GM18907 (cell line): ENCODE measurements around the gene EYA2.

Experiments used
- ATAC-seq: cut with Tn5 transposase; IDR thresholded peaks from one replicate; pipeline ENCODE4 v1.9.1; 2021; ENCODE audit warnings: mild to moderate bottlenecking, moderate library complexity; ENCODE audit not compliant: unreplicated experiment

The EYA2 gene

DNA sequence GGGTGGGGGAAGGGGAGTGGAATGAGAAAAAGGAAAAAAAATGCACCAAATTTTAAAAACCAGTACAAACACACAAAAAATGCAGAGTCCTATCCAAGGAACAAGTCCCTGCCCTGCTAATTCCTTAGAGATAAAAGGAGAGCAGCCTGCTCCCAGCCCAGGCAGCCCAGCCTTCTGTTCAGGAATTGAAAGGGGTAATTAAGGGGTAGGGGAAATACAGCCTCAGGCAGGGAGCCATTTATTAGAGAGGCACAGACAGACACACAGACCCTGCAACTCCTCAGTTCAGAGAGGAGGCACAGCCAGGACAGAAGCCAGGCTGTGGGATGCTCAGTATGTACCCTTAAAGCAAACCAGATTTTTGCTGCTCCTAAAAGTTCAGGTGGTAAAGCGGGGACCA, 137.2 kb downstream of the EYA2 start:
- no peak for ATAC-seq

DNA sequence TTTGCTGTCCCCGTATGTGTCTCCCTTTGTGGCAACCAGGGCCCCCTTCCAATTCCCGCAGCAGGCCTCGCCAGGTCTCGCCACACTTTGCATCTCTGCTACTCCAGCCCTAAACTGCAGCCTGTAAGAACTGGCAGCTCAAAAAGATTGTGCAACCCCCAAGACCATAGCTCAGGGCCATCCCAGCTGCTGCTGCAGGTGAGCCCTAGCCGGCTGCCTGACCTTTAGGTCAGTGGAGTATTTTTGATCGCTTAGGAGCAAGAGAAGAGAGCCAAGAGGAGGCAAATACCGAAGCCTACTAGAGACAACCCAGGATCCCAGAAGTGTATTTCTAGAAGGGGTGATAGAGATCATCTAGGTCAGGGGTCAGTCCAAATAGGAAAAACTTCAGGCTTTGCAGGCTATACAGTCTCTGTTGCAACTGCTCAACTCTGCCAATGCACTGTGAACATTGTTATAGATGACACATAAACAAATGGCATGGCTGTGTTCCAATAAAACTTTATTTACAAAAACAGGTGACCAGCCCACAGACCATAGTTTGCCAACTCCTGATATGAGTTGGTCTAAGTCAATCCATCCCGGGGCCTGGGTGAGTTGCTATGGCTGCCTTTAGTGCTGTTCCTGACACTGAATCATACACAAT, 138.4 kb downstream of the EYA2 start:
- ATAC-seq = no peak

DNA sequence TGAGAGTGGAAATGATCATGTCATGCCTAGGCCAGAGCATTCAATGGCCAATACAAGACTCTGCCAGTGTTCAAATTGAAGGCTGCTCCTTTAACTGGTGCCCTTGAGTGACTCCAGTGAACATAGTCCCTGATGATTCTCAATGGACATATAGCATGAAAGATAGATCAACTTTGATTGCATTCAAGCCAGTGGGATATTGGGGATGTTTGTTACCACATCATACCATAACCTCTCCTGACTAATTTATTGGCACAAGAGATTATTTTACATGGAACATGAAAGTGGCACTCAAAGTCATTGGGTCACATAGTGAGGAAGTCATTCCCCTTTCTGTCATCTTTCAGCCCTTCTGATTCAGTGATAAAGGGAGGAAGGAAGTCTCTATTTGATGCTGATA, 139.0 kb downstream of the EYA2 start:
- ATAC-seq = no peak

DNA sequence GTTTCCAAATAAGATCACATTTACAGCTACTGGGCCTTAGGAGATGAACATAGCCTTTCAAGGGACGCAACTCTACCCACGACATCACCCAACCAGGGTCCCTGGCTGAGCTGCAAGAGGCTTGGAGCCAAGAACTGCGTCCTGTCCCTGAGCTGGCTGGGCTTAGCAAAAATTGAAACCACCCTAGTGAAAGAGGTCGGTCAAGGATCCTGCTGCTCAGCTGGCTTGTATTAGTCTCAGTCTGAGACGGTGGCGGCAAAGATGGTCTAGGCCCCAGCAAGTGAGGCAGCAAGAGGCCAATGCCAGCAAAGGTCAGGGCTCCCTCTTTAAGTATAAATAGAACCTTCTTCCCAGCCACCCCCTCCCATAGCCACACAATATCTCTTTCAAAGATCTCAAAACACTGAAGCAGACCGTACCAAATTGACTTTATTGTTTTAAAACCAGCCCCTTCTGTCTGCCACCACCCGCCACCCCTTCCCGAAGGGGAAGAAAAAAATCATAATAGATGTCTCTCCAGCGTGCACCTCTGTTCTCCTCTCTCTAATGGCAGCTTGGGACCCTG, 140.5 kb downstream of the EYA2 start:
- ATAC-seq = no peak

DNA sequence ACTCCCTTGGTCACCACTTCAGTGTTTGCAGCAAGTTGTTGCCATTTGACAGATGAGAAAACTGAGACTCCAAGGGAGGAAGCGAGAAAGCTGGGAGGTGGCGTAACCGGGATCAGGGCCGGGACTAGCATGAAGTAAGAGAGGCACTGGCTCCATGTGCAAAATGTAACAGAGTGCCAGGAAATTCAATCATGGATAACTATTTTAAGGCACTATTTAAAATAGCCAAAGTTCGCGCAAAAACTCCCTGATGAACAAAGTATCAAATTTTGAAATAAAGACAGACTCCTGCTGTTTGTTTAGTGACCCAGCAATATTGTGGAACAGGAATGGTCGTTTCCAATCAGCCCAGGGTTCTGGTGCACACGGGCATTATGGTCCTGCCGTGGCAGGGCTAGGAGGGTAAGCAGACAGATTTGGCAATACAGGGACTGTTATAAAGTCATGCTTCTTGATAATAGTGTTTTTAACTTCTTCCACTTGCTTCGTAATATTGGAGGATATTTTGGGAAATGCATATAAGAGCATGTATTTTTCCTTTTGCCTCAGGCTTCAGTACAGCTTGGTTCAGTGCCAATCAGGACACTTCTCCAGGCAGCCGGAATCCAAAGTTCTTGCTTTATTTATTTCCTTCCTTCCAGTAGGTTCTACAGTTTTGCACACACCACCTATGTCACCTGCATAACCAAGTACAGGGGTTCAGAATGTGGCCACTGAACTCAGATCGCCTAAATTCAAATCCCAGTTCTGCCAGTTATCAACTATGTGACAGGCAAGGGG, 141.6 kb downstream of the EYA2 start:
- no peak for ATAC-seq

DNA sequence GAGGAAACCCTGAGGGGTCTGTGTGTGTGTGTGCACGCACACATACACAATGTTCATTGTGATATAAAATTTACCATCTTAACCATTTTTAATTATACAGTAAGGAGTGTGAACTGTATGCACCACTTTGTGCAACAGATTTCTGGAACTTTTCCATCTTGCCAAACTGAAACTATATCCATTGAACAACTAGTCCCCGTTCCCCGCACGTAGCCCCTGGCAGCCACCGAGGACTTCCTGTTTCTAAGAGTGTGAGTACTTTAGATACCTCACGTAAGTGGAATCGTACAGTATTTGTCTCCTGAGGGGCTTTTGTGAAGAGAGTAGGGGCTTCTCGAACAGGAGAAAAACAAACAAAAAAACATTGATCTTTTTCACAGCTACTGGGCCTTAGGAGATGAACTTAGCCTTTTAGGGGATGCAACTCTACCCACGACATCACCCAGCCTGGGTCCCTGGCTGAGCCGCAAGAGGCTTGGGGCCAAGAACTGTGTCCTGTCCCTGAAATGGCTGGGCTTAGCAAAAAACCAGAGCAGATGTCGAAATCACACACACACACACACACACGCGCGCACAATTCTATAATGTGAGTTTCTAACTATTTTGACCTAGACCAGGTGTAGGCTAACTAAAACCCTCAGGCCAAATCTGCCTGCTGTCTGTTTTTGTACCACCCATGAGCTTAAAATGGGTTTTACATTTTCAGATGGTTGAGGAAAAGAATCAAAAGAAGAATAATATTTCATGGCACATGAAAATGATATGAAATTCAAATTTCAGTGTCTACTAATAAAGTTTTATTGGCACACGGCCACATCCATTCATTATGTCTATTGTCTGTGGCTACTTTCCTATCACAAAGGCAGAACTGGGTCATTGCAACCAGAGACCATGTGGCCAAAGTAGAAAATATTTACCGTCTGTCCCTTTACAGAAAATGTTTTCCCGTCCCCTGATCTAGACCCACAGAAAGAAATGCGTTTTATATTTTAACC, 144.2 kb downstream of the EYA2 start:
- no peak for ATAC-seq

DNA sequence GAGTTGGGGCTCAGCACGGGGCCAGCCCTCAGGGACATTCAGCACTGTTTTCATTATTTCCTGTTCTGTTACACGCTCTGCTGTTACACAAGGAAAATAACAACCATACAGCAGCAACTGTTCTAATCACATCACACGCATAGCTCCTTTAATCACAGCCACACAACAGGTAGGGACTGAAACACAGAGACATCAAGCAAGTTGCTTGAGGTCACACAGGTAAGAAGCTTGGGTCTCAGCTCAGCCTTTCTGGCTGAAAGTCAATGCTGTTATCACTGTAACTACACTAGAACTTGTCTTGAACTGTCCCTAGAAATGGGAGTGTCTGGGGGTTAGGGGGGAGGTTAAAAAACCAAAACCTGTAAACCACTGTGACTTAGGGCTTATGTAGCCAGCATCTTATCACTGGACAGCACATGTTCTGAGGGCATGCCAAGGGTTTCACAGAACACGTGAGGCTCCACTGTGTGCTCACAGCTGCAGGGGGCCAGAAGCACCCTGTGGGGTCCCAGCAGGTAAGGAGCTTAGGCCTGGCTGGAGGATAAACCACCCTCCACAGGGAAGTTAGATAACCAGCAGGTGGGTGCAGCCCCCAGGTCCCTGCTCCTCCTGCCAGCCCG, 146.0 kb downstream of the EYA2 start:
- ATAC-seq = no peak

DNA sequence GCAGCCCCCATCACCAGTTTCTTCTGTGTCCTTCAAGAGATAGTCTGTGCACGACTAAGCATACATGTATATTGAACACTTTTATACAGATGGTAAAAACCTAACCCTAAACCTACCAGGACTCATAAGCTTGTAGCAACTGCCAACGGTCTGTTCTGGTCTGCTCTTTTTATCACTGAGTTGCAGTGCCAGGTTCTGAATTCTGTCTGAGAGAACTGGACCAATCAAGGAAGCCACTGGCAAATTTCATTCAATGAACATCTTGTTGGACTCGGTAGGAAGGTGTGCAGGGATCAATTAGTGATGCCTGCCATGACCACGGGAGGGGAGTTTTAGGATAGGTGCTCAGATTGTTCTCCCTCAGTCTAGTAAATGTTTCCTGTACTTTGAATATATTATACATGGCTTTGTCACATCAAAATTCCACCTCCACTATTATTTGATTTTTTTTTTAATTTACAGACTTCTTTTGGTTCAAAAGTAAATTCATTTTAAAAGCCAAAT, 146.8 kb downstream of the EYA2 start:
- ATAC-seq = no peak

DNA sequence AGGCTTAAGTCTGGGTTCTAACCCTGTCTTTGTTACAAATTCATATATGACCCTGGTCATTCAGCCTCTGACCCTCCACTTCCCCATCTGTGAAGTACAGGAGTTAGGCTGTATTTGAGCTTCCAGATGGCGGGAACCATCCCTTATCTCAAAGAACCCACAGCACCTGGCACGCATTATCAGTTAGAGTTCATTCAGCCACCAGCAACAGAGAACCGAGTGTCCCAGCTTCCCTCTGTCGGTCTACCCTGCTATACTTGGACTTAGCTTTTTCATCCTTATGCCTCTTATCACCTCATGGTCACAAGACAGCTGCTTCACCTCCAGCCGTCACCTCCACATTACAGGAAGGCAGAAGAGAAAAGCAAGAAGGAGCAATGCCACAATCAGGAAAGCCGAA, 147.8 kb downstream of the EYA2 start:
- no peak for ATAC-seq

DNA sequence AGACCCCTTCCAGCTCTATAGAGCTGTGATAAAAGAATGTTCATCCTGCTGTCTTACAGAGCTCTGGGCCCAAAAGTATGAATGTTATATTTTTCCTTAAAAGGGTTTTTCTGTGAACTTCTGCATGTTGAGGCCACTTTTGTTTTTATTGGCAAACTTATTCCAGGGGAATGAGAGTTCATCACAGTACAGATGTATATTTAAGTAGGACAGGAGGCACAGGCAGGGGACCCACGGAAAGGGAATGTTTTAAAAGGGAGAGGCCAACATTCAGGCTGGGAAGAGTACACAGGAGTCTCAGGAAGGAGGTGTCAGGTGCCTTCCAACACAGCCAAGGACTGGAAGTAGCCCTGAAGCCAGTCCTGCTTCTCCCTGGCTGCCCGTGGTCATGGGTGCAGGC, 148.4 kb downstream of the EYA2 start:
- ATAC-seq = no peak

DNA sequence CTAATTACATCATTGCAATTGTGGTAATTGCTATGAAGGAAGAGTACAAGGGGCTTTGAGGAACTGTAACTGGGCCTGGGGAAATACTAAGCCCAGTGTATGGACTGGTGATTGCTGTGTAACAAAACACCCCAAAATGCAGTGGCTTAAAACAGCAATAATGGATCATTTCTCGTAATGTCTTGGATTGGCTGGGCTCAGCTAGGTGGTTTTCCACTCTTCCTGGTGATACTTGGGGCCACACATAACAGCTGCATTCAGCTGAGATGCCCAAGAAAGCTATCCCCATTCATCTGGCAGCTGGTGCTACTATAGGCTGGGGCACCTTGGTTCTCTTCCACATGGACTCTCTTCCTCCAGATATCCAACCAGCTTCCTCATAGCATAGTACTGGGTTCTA, 150.3 kb downstream of the EYA2 start:
- no peak for ATAC-seq

DNA sequence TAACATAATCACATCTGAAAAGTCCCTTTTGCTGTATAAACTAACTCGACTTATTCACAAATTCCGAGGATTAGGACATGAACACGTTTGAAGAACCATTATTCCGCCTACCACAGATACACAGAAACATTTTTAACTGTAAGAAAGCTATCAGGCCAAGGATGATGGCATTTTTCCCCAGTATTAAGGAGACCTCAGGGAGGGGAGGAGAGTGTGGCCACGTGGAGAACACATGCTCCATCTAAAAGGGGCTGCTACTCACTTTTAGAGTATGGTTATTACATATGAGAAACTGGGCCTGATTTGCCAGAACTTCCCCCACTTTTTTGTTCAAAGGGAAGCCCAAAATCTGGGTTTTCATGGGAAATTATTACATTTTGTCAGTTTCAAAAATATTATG, 153.4 kb downstream of the EYA2 start:
- ATAC-seq = no peak

DNA sequence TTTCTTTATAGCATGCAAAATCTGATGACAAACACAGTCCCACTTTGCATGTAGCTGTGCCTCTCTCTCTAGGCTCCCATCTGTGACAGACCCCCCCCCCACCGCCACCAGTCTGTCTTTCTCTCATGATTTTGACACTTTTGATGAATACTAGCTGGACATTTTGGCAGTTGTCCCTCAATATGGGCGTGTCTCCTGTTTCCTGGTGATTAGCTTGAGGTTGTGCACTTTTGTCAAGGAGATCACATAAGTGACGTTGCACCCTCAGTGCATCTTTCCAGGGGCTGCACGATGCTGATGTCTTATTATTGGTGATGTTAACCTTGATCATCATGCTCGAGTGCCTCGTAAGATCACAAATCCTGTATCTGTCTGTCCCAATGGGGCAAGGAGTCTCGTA, 155.1 kb downstream of the EYA2 start:
- ATAC-seq = no peak

DNA sequence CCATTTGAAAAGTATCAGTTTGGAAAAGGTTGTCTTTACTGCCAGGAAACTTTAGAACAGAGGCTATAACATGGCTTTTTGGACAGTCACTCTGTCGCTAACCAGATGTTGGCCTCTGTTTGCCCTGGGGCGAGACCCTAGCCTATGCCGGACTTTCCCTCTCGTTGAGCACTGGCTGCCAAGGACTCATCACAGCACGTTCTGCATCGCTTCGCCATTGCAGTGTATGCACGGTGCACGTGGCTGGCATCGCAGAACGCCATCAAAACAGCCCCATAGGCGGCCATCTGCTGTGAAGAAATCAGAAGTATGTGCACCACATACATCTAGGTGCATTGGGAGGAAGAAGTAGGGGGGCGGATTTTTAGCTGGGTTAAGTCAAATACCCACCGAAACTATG, 156.4 kb downstream of the EYA2 start:
- ATAC-seq = no peak

DNA sequence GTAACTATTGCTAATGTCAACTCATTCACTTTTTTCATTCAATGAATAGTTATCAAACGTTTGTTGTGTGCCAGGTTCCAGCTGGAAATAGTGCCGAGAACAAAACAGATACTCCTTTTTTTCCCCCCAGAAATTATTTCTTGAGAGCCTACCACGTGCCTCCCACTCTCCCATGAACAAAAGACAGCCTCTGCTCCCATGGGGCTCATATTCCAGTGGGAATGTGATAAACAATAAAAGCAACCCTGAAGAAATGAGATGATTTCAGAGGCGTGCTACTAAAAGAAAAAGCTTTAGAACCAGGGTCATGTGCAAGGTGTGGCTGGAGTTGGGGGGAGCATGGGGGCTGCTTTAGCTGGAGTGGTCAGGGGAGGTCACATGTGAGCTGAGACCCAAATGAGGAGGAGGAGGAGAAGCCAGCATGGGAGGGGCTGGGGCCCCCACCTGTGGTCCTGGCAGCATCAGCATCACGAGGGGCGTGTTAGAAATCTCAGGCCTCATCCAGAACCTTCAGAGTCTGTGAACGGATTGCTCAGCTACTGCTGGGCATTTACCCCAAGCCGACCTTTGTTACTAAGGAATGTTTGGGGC, 157.4 kb downstream of the EYA2 start:
- no peak for ATAC-seq

DNA sequence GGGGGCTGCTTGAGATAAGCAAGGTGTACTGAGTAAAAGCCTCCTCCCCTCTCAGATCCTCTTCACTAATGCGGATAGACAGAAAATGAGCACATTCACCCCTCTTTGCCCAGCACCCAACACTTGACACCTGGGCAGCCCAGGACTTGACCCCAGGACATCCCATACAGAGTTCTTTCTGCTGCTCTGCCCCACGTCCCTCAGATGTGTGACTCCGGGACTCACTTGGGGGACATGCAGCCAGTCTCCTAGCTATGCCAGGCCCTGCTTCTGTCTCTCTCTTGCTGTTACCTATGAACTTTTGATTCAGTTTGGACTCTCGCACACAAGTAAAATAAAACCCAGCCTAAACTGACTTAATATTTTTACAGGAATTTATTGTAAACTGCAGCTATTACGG, 159.9 kb downstream of the EYA2 start:
- ATAC-seq = no peak

DNA sequence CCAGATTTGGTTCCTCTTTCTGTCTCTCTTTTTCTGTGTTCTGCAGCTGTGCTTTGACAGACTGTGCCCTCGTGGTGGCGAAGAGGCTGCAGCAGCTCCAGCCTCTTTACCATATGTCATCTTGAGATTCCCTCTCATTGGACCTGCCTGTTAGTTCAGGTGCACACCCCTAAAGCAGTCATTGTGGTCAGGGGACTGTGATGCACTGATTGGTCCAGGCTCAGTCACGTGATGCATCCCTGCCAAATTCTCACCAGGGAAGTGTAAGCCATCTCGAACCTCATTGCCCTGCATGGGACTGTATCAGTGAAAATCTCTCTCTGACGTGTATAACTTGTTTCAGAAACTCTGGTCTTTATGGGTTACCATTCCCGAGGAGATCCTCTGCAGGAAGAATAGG, 160.3 kb downstream of the EYA2 start:
- ATAC-seq = no peak

DNA sequence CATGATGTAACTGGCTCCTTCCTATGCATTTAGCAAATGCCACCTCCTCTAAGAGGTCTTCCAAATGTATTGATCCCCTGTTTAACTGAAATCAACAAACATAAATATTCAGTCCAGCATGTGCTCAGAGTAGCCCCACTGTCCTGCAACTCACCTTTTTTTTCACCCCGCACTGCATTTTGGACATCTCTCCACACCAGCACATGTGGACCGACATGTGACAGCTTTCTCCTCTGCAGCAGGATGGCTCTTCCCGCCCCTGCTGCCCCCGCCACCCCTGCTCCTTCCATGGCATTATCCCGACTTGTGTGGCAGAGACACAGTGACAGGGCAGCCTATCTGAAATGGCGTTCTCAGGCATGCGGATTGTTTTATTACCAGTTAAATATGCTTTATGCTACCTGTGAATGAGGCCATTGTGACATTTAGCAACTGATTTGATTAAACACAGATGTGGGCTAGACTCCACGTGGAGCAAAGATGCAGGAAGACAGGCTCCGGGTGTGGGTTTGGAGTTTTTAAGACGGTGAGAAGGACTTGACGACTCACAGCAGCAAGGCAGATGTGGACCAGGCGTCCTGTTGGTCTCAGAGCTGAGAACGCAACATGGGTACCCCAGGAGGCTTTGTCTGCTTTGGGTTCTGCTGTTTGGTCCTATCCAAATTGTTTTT, 161.2 kb downstream of the EYA2 start:
- no peak for ATAC-seq

DNA sequence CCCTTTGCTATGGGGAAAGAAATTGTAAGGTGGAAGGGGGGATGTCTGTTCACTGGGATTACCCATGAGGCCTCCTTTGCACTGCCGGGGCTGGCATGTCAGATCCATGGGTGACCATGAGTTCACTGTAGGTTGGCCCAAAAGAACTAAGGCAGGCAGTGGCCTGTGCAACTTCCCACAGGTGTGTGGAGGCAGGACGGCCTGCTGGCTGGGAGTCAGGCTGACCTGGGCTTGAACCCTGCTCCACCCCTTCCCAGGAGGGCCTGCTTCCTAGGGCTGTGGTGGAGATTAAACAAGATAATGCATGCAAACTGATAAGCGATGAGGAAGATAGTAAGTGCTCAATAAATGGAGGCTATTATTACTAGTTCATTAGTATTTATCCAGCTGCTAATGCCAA, 163.0 kb downstream of the EYA2 start:
- no peak for ATAC-seq

DNA sequence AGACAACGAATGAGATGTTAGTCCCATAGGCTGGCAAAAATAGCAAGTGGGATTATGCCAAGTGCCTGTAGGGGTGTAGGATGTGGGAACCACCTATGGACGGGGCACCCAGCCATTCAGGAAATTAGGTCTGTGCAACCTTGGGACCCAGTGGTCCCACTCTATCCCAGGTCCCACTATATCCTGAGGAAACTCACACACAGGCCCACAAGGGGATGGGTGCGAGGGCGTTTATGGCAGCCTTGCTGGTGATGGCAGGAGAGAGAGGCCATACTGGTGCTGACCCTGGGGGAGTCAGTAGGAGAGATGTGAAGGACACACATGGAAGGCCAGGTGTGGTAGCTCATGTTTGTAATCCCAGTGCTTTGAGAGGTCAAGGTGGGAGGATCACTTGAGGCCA, 163.6 kb downstream of the EYA2 start:
- no peak for ATAC-seq
